ENCODE measurements around the gene SOCS4.
"Not testable (repeated sequence)": the region's sequence is repeated elsewhere in the genome, so short reads cannot be mapped to it uniquely, and the experiment has no call there.

The SOCS4 gene

DNA sequence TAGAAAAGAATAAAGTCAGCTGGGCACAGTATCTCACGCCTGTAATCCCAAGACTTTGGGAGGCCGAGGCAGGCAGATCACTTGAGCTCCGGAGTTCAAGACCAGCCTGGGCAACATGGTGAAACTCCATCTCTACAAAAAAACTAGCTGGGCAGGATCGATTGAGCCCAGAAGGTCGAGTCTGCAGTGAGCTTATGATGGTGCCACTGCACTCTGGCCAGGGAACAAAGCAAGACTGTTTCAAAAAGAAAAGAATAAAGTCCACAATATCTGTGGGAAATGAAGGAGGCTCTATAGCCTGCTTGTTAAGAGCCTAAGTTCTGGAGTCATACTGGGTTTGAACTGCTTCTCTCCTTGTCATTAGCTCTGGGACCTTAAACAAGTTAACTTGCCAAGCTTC lies 32.3 kb downstream of the SOCS4 start:
- DNase-seq, result no peak
- H3K36me3 Mint-ChIP-seq, result peaks cover 47% of the 10 kb centered on the region
- H3K4me1 Mint-ChIP-seq, result peaks cover 20% of the 10 kb centered on the region
- H3K27me3 Mint-ChIP-seq, result no peaks in the 10 kb centered on the region
- no peak overlapping the region for H3K27ac Mint-ChIP-seq
- no peak overlapping the region for H3K4me3 Mint-ChIP-seq
- H3K9me3 Mint-ChIP-seq, result no peaks in the 10 kb centered on the region
- CTCF ChIA-PET, result interaction anchor here (1.1 to 1.3 kb wide), 2 partner anchors 8 to 34 kb away, joined by 4 read pairs; partner anchors contain the start of gene MAPK1IP1L

GRCh38 chr14:55062517-55063351 lies 35.7 kb downstream of the SOCS4 start:
- DNase-seq, result no peak
- peaks cover 64% of the 10 kb centered on the region for H3K36me3 Mint-ChIP-seq
- H3K9me3 Mint-ChIP-seq, result no peaks in the 10 kb centered on the region
- H3K4me3 Mint-ChIP-seq, result no peak overlapping the region
- peaks cover 12% of the 10 kb centered on the region for H3K4me1 Mint-ChIP-seq
- H3K27me3 Mint-ChIP-seq, result no peaks in the 10 kb centered on the region
- no peak overlapping the region for H3K27ac Mint-ChIP-seq
- CTCF ChIA-PET, result no interaction called here

DNA sequence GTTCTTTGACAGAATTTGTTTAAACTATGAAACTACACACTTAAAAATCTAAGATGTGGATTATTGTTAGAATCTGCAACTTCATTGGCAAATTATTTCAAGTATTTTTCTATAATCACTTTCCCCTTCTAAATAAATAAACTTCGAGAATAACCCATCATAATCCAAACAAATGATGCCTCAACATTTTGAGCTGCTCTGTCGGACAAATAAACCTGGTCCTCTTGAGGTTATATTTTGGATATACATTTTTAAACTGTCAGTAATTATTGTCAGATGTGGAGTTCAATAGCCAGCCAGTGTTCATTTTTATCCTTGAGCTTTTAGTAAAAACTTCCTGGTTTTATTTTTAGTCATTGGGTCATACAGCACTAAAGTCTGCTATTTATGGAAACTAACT lies 37.9 kb downstream of the SOCS4 start:
- not testable (repeated sequence) for H3K27me3 Mint-ChIP-seq, H3K27ac Mint-ChIP-seq, H3K4me3 Mint-ChIP-seq, H3K9me3 Mint-ChIP-seq, DNase-seq, H3K4me1 Mint-ChIP-seq
- H3K36me3 Mint-ChIP-seq, result peaks cover 55% of the 10 kb centered on the region
- CTCF ChIA-PET, result interaction anchor here (1.3 to 2.1 kb wide), 2 partner anchors 14 to 16 kb away, joined by 3 to 9 read pairs; partner anchors contain the start of gene MAPK1IP1L

- Mint-ChIP-seq H3K27ac (no peak overlapping the region), H3K9me3 (no peaks in the 10 kb centered on the region), H3K27me3 (no peaks in the 10 kb centered on the region), H3K4me1 (peaks cover 4% of the 10 kb centered on the region), H3K4me3 (no peak overlapping the region), H3K36me3 (peaks cover 54% of the 10 kb centered on the region)
- DNase-seq, result no peak
- CTCF ChIA-PET, result interaction anchor here (1.3 to 2.1 kb wide), 2 partner anchors 14 to 15 kb away, joined by 3 to 9 read pairs; partner anchors contain the start of gene MAPK1IP1L
Measured at GRCh38 chr14:55065411-55065810, 38.4 kb downstream of the SOCS4 start.

DNA sequence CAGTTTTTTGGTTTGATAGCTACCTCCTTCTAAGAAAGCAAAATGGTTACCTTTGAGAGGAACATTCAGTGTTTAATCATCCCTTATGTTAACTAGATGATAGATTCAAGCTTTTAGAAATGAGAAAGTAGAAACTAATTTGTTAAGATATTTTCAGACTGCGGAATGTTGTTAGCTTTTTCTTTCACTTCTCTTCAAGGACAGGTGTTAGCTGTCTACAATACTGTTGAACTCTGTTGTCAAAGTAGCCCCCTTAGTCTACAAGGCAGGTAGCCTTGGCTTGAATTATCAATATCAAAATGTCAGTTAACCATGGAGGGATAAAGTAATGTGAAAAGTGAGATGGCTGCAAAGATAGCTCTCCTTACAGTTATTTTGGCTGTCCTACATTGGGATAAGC lies 39.2 kb downstream of the SOCS4 start:
- Mint-ChIP-seq H3K4me1 (peaks cover 6% of the 10 kb centered on the region), H3K4me3 (no peak overlapping the region), H3K27ac (no peak overlapping the region), H3K9me3 (no peaks in the 10 kb centered on the region), H3K36me3 (peaks cover 49% of the 10 kb centered on the region), H3K27me3 (no peaks in the 10 kb centered on the region)
- no peak for DNase-seq
- CTCF ChIA-PET, result interaction anchor here (0.6 to 2.1 kb wide), 4 partner anchors 12 to 28 kb away, joined by 3 to 9 read pairs (median 3); partner anchors contain the start of gene MAPK1IP1L

DNA sequence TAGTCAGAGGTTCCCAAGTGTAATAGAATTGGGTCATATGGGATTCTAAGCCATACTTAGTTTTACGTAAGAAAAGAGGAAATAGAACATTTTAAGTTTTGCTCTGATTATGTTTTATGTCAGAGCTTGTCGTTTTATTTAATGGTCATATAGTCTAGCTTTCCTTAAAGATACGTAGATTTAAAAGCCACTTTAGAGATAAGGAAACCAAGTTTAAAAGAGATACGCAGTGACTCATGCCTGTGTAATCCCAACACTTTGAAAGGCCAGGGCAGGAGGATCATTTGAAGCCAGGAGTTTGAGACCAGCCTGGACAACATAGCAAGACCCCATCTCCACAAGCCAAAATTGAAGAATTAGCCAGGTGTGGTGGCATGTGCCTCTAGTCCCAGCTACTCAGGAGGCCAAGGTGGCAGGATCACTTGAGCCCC lies 44.0 kb downstream of the SOCS4 start:
- no peak overlapping the region for H3K4me3 Mint-ChIP-seq
- CTCF ChIA-PET, result interaction anchor here (0.9 to 1.2 kb wide), 2 partner anchors 19 to 20 kb away, joined by 3 read pairs; no protein-coding TSS in a partner anchor
- no peak overlapping the region for H3K27ac Mint-ChIP-seq
- H3K36me3 Mint-ChIP-seq, result peaks cover 15% of the 10 kb centered on the region
- no peaks in the 10 kb centered on the region for H3K9me3 Mint-ChIP-seq
- no peak for DNase-seq
- H3K4me1 Mint-ChIP-seq, result peaks cover 28% of the 10 kb centered on the region
- H3K27me3 Mint-ChIP-seq, result no peaks in the 10 kb centered on the region

DNA sequence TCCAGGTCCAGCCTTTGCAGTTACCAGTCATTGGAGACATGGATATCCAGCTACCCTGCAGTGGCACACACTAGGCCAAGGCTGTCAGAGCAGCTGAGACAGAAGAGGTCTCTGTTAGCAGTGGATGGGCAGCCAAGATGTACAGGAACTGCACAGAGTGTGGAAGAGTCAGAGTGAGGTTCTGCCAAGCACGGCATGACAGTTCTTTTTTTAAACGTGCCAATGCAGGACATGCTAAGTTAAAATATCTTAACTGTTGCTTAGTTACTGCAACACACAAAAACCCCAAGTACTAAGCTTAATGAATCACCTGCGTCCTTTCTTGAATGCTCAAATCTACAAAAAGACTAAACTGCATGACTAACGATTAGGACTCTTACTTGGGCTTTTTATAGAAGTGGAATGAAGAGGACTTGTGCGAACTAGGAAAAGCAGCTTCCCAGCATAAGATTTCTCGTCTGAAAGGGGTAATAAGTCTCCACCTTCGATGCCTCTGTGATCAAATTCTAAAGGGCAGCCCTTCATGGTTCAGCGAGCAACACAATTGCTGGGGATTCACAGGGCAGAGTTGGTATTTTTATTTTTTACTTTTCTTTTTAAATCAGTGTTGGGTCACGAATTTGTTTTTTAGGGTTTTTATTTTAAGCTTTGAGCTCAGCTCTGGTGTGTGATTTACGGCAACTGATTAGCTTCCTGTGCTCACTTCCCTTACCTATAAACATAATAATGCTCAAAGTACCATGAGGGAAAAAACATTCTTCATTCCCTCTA lies 45.0 kb downstream of the SOCS4 start:
- CTCF ChIA-PET, result interaction anchor here (0.9 to 1.9 kb wide), 2 partner anchors 21 to 47 kb away, joined by 3 to 9 read pairs; partner anchors contain the start of gene MAPK1IP1L
- DNase-seq, result no peak
- Mint-ChIP-seq H3K4me1 (peaks cover 28% of the 10 kb centered on the region), H3K27ac (no peak overlapping the region), H3K27me3 (no peaks in the 10 kb centered on the region), H3K4me3 (no peak overlapping the region), H3K36me3 (peaks cover 9% of the 10 kb centered on the region), H3K9me3 (no peaks in the 10 kb centered on the region)

DNA sequence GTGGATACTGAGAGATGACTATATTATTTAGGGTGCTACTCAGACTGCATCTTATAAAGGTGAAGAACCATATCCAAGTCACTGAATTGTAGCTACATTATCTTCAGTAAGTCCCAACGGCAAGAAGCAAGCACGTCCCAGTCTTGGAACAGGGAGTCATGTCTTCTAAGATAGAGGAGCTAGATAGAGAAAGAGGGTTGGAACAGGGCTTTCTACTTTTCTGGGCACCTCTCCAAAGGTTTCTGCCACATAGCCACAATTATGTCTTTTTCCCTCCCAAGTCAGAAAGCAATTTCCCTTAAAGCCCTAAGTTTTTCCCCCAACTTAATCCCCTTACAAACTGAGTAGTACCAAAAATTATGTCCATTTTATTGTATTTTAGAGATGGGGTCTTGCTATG lies 46.8 kb downstream of the SOCS4 start:
- CTCF ChIA-PET, result interaction anchor here (1.9 kb wide), 1 partner anchor 22 kb away, joined by 9 read pairs; the partner anchor contains the start of gene MAPK1IP1L
- Mint-ChIP-seq H3K27ac (no peak overlapping the region), H3K4me3 (no peak overlapping the region), H3K27me3 (no peaks in the 10 kb centered on the region), H3K9me3 (no peaks in the 10 kb centered on the region), H3K36me3 (peaks cover 2% of the 10 kb centered on the region), H3K4me1 (peaks cover 28% of the 10 kb centered on the region)
- no peak for DNase-seq

- Mint-ChIP-seq H3K27me3 (no peaks in the 10 kb centered on the region), H3K36me3 (peaks cover 2% of the 10 kb centered on the region), H3K9me3 (no peaks in the 10 kb centered on the region), H3K27ac (peak overlapping the region; percentile 63), H3K4me3 (no peak overlapping the region), H3K4me1 (peaks cover 28% of the 10 kb centered on the region)
- no peak for DNase-seq
- CTCF ChIA-PET, result no interaction called here
Measured at GRCh38 chr14:55074662-55075061, 47.6 kb downstream of the SOCS4 start.

DNA sequence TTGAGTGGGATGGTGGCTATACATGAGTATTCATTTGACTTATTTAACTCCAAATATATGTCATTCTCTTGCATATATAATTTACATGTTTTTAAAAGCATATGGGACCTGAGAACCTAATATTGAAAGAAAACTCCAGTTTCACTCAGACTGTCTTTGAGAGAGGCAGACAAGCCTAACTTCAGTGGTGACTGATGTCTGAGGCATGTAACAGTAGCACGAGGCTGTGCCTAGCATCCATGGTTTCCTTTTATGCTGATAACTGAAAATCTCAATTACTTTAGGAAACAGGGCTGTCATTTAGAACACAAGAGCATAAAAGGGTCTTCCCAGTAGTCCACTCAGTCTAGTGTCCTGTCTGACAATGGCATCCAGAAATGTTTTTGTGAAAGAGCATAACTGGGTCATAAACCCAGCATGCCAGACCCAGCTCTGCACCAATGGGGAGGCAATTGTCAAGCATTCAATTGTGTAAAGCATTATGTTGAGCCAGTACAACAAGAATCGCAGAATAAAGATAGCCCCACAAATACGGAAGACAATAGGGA lies 48.7 kb downstream of the SOCS4 start:
- Mint-ChIP-seq H3K4me3 (no peak overlapping the region), H3K36me3 (peaks cover under 1% of the 10 kb centered on the region), H3K4me1 (peaks cover 28% of the 10 kb centered on the region), H3K9me3 (no peaks in the 10 kb centered on the region), H3K27ac (no peak overlapping the region), H3K27me3 (no peaks in the 10 kb centered on the region)
- DNase-seq, result no peak
- CTCF ChIA-PET, result no interaction called here

DNA sequence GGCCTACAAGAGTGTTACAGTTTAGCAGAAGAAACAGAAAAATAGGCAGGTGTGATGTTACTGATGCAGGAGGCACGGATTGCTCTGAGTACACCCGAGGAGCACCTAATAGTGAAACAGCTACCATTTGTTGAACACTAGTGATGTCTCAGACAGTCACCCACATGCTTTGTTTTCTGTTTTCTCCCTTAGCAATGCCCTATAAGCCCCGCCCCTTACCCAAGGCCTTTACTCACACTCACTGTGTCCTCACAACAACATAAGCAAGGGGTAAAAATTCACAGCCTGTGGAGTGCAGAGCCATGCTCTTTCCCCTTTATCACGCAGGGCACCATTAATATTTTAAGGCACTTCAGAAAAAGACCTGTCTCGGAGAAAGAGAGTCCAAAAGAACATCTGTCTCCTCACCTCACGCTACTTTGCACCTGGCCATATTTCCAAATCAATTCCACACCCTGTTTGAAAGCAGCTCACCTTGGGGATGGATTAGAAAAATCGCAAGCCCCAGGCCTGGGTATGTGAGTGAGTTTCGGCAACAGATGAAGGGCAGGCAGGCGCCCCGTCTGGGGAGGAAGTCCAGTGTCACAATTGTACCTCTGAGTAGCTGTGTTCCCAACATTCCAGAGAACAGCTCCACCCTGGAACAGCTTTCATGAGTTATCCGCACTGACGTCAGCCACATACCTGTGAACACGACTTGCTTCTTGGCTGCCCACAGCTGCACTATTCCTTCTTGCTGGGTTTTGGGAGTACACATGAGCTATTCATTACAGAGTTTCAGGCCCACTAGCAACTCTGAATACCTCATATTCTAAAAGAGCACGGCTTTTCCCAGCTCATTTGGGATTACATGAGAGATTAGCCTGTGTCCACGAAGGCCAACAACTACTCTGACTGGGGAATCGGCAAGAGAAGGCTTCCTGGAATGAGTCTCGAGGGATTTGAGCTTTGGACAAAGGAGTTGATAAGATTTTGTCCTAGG lies 50.4 kb downstream of the SOCS4 start:
- CTCF ChIA-PET, result interaction anchor here (0.9 to 1.2 kb wide), 3 partner anchors 11 to 84 kb away, joined by 3 read pairs; no protein-coding TSS in a partner anchor
- H3K4me3 Mint-ChIP-seq, result no peak overlapping the region
- no peaks in the 10 kb centered on the region for H3K9me3 Mint-ChIP-seq
- H3K27me3 Mint-ChIP-seq, result no peaks in the 10 kb centered on the region
- no peak for DNase-seq
- no peaks in the 10 kb centered on the region for H3K36me3 Mint-ChIP-seq
- H3K4me1 Mint-ChIP-seq, result peaks cover 13% of the 10 kb centered on the region
- no peak overlapping the region for H3K27ac Mint-ChIP-seq

GRCh38 chr14:55079961-55080360 lies 52.9 kb downstream of the SOCS4 start:
- not testable (repeated sequence) for H3K36me3 Mint-ChIP-seq, H3K27me3 Mint-ChIP-seq, H3K9me3 Mint-ChIP-seq, H3K4me1 Mint-ChIP-seq, H3K4me3 Mint-ChIP-seq, H3K27ac Mint-ChIP-seq, DNase-seq
- CTCF ChIA-PET, result interaction anchor here (1.0 to 1.6 kb wide), 3 partner anchors 15 to 81 kb away, joined by 3 read pairs; partner anchors contain the start of gene MAPK1IP1L

GRCh38 chr14:55084401-55085059 lies 57.5 kb downstream of the SOCS4 start:
- CTCF ChIA-PET, result interaction anchor here (0.6 to 0.8 kb wide), 2 partner anchors 75 to 76 kb away, joined by 3 to 4 read pairs; no protein-coding TSS in a partner anchor
- no peak for DNase-seq
- Mint-ChIP-seq H3K36me3 (no peaks in the 10 kb centered on the region), H3K27ac (no peak overlapping the region), H3K4me3 (no peak overlapping the region), H3K4me1 (peaks cover 2% of the 10 kb centered on the region), H3K27me3 (peaks cover 17% of the 10 kb centered on the region), H3K9me3 (no peaks in the 10 kb centered on the region)

Data from activated naive CD4-positive, alpha-beta T cell treated with anti-CD3 and anti-CD28 coated beads, Interleukin-2, amount 10 ng/mL, durations not matched to agents 7 days and 5 days (primary cell).